Neuronal stem cell (in vitro differentiated cells): Measurements from ENCODE around the gene MANBA.

Experiments
- DNase-seq: peaks from one replicate; pipeline ENCODE4 v3.0.0-alpha.2; 2013; ENCODE audit warnings: low spot score
- H2AFZ ChIP-seq: one replicate; pipeline ENCODE4 v1.6.1; 2013; ENCODE audit warnings: mild to moderate bottlenecking, low read length, inconsistent platforms
- H2AK5ac ChIP-seq: 2 replicates; pipeline ENCODE4 v1.6.1; 2013; ENCODE audit warnings: low read depth, mild to moderate bottlenecking, inconsistent platforms, low read length, moderate library complexity, mixed read lengths
- H2BK120ac ChIP-seq: 2 replicates; pipeline ENCODE4 v1.6.1; 2013; ENCODE audit warnings: low read depth, mild to moderate bottlenecking, inconsistent platforms, low read length, moderate library complexity, mixed read lengths
- H2BK12ac ChIP-seq: one replicate; pipeline ENCODE4 v1.6.1; 2013; ENCODE audit warnings: low read length, inconsistent platforms
- H2BK15ac ChIP-seq: 2 replicates; pipeline ENCODE4 v1.6.1; 2013; ENCODE audit warnings: mild to moderate bottlenecking, low read length, inconsistent platforms, mixed read lengths
- H2BK5ac ChIP-seq: one replicate; pipeline ENCODE4 v1.6.1; 2013; ENCODE audit warnings: inconsistent platforms, mild to moderate bottlenecking, low read length, moderate library complexity
- H3K14ac ChIP-seq: one replicate; pipeline ENCODE4 v1.6.1; 2013; ENCODE audit warnings: low read length, inconsistent platforms
- H3K18ac ChIP-seq: 2 replicates; pipeline ENCODE4 v1.6.1; 2013; ENCODE audit warnings: low read length, inconsistent platforms
- H3K23ac ChIP-seq: 2 replicates; pipeline ENCODE4 v1.6.1; 2013; ENCODE audit warnings: low read depth, mild to moderate bottlenecking, mixed read lengths, low read length, inconsistent platforms; ENCODE audit not compliant: poor library complexity
- H3K27ac ChIP-seq: replicated peaks from 3 replicates; pipeline ENCODE4 v1.5.1; 2013; ENCODE audit warnings: low read length, inconsistent platforms
- H3K27me3 ChIP-seq, 3 experiments: 2 replicates each; pipeline ENCODE4 v1.6.1; 2013; ENCODE audit warnings: low read length in 3 of 3, mild to moderate bottlenecking in 2 of 3, inconsistent platforms in 1 of 3, low read depth in 1 of 3, mixed read lengths in 1 of 3, moderate library complexity in 1 of 3; ENCODE audit not compliant: control insufficient read depth in 3 of 3, insufficient read depth in 3 of 3
- H3K36me3 ChIP-seq, 2 donors: replicated peaks in 1 of 2; 2 replicates each; pipeline ENCODE4 v1.6.1; 2013; ENCODE audit warnings: low read length in 2 of 2; ENCODE audit not compliant: control insufficient read depth in 2 of 2, insufficient read depth in 2 of 2
- H3K4ac ChIP-seq: 2 replicates; pipeline ENCODE4 v1.6.1; 2013; ENCODE audit warnings: inconsistent platforms, mild to moderate bottlenecking, low read length, moderate library complexity
- H3K4me1 ChIP-seq, 2 donors: 1 replicate in 1 of 2; 2 replicates in 1 of 2; pipeline ENCODE4 v1.6.1; 2013; ENCODE audit warnings: low read length in 2 of 2, low read depth in 1 of 2; ENCODE audit not compliant: control insufficient read depth in 2 of 2, insufficient read depth in 1 of 2
- H3K4me2 ChIP-seq: one replicate; pipeline ENCODE4 v1.6.1; 2013; ENCODE audit warnings: mild to moderate bottlenecking, low read length, inconsistent platforms; ENCODE audit not compliant: insufficient read depth, poor library complexity, severe bottlenecking
- H3K4me3 ChIP-seq, 2 donors: 2 replicates each; pipeline ENCODE4 v1.5.1; 2013; ENCODE audit warnings: low read length in 2 of 2, mild to moderate bottlenecking in 2 of 2, inconsistent platforms in 1 of 2, moderate library complexity in 1 of 2
- H3K79me1 ChIP-seq: one replicate; pipeline ENCODE4 v1.6.1; 2013; ENCODE audit warnings: low read depth, mild to moderate bottlenecking, inconsistent platforms, low read length, moderate library complexity
- H3K9ac ChIP-seq: one replicate; pipeline ENCODE4 v1.6.1; 2013; ENCODE audit warnings: mild to moderate bottlenecking, low read depth, low read length, inconsistent platforms; ENCODE audit not compliant: poor library complexity
- H3K9me3 ChIP-seq, 2 donors: replicated peaks in 1 of 2; 2 replicates each; pipeline versions ENCODE3 to v1.6.1; 2013; ENCODE audit warnings: low read length in 2 of 2, mild to moderate bottlenecking in 2 of 2, inconsistent platforms in 1 of 2, low read depth in 1 of 2, mixed read lengths in 1 of 2, moderate library complexity in 1 of 2; ENCODE audit not compliant: control insufficient read depth in 2 of 2, insufficient read depth in 1 of 2
- H4K8ac ChIP-seq: one replicate; pipeline ENCODE4 v1.6.1; 2013; ENCODE audit warnings: low read depth, mild to moderate bottlenecking, inconsistent platforms, low read length, moderate library complexity
- H4K91ac ChIP-seq: one replicate; pipeline ENCODE4 v1.6.1; 2013; ENCODE audit warnings: low read length, low read depth, mild to moderate bottlenecking, inconsistent platforms; ENCODE audit not compliant: poor library complexity
- WGBS, 2 donors: extraction: QIAGEN DNeasy Blood & Tissue Kit; methylation state at CpG; one replicate each; pipeline ENCODE4 v1.1.7; 2013; ENCODE audit warnings: missing lambda C conversion rate in 2 of 2, mixed read lengths in 1 of 2; ENCODE audit not compliant: insufficient read length in 2 of 2, insufficient replicate concordance in 1 of 2; ENCODE audit errors: extremely low coverage in 2 of 2; 5-methylcytosine and 5-hydroxymethylcytosine counted together

Gene MANBA

DNA sequence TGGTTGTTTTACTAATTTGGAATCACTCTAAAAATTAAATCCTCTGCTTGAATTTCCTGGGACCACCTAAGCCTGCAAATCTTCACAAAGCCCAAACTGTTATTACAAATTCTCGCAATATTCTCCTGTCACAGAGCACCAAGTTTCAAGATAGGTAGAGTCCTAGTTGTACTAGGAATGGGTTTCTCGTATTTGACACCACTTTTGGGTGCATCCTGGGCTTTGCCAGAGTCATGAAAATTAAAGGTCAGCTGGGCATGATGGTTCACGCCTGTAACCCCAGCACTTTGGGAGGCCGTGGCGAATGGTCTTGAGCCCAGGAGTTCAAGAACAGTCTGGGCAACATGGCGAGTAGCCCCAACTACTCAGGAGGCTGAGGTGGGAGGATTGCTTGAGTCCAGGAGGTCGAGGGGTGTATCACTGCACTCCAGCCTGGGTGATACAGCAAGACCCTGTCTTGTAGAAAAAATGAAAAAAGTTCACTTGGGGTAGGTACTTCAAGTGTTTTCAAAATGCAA, 30.6 kb upstream of the MANBA start:
- no peak for DNase-seq
- Histone ChIP-seq H4K8ac (no peak overlapping the region), H3K4ac (no peak overlapping the region), H3K14ac (no peak overlapping the region), H2BK5ac (no peak overlapping the region), H3K79me1 (no peaks in the 10 kb centered on the region), H2AK5ac (no peak overlapping the region), H2BK120ac (no peak overlapping the region), H3K4me1 (no peaks in the 10 kb centered on the region), H2BK15ac (no peak overlapping the region), H3K9ac (no peak overlapping the region), H4K91ac (no peak overlapping the region), H3K18ac (no peak overlapping the region), H3K23ac (no peak overlapping the region), H3K27ac (no peak overlapping the region), H2BK12ac (no peak overlapping the region), H2AFZ (no peak overlapping the region), H3K27me3 (no peaks in the 10 kb centered on the region), H3K9me3 (peaks cover 0 to 10% of the 10 kb centered on the region in 2 donors), H3K4me3 (no peak overlapping the region), H3K36me3 (peaks cover 6 to 54% of the 10 kb centered on the region in 2 donors), H3K4me2 (no peak overlapping the region)
- WGBS, 2 donors, result no CpG with 5 or more reads among the region's 7 CpGs

DNA sequence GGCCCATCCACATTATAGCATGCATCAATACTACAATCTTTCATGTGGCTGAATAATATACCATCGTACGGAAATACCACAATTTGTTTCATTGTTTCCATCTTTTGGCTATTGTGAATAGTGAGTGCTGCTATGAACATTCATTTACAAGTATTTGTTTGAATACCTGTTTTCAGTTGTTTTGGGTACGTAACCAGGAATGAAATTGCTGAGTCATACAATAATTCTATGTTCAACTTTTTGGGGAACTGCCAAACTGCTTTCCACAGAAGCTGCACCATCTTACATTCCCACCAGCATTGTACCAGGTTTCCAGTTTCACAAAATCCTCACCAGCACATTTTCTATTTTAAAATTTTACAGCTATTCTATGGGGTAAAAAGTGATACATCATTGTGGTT, 28.5 kb upstream of the MANBA start:
- Histone ChIP-seq H3K4me3 (no peak overlapping the region), H3K36me3 (peaks cover 7 to 34% of the 10 kb centered on the region in 2 donors), H4K91ac (no peak overlapping the region), H2BK12ac (no peak overlapping the region), H2BK15ac (no peak overlapping the region), H3K18ac (no peak overlapping the region), H3K79me1 (no peaks in the 10 kb centered on the region), H3K27me3 (no peaks in the 10 kb centered on the region), H3K4me1 (no peaks in the 10 kb centered on the region), H3K27ac (no peak overlapping the region), H3K9me3 (peaks cover 0 to 10% of the 10 kb centered on the region in 2 donors), H3K14ac (no peak overlapping the region), H2AFZ (no peak overlapping the region), H3K4me2 (no peak overlapping the region), H2BK120ac (no peak overlapping the region), H2BK5ac (no peak overlapping the region), H3K23ac (no peak overlapping the region), H2AK5ac (no peak overlapping the region), H4K8ac (no peak overlapping the region), H3K4ac (no peak overlapping the region), H3K9ac (no peak overlapping the region)
- no peak for DNase-seq
- WGBS, 2 donors, result no CpG with 5 or more reads among the region's 3 CpGs

DNA sequence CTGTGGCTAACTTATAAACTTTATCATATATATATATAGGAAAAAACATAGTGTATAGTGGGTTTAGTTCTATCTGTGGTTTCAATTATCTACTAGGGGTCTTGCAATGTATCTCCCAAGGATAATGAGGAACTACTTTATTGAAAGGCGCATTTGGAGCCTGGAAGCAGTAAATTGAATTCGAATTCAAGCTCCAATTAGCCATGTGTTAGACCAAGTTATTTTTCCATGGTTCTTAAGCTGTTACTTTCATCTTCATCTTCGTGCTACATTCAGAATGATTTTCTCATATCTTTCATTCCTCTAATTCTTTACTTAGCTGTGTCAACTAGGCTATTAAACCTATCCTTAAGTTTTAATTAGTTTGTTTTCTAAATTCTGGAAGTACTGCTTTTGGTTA, 27.2 kb upstream of the MANBA start:
- H2BK5ac ChIP-seq, result no peak overlapping the region
- no peaks in the 10 kb centered on the region for H3K4me1 ChIP-seq
- no CpG with 5 or more reads among the region's 3 CpGs for WGBS, 2 donors
- H2AFZ ChIP-seq, result no peak overlapping the region
- H3K36me3 ChIP-seq, result peaks cover 7 to 20% of the 10 kb centered on the region in 2 donors
- no peak for DNase-seq
- no peak overlapping the region for H2AK5ac ChIP-seq
- H4K91ac ChIP-seq, result no peak overlapping the region
- H3K23ac ChIP-seq, result no peak overlapping the region
- H3K27me3 ChIP-seq, result no peaks in the 10 kb centered on the region
- H3K9me3 ChIP-seq, result peaks cover 0 to 10% of the 10 kb centered on the region in 2 donors
- no peaks in the 10 kb centered on the region for H3K79me1 ChIP-seq
- no peak overlapping the region for H2BK120ac ChIP-seq
- H2BK12ac ChIP-seq, result no peak overlapping the region
- H3K4me3 ChIP-seq, result no peak overlapping the region
- H4K8ac ChIP-seq, result no peak overlapping the region
- no peak overlapping the region for H2BK15ac ChIP-seq
- H3K9ac ChIP-seq, result no peak overlapping the region
- H3K27ac ChIP-seq, result no peak overlapping the region
- no peak overlapping the region for H3K4ac ChIP-seq
- no peak overlapping the region for H3K4me2 ChIP-seq
- H3K14ac ChIP-seq, result no peak overlapping the region
- no peak overlapping the region for H3K18ac ChIP-seq

DNA sequence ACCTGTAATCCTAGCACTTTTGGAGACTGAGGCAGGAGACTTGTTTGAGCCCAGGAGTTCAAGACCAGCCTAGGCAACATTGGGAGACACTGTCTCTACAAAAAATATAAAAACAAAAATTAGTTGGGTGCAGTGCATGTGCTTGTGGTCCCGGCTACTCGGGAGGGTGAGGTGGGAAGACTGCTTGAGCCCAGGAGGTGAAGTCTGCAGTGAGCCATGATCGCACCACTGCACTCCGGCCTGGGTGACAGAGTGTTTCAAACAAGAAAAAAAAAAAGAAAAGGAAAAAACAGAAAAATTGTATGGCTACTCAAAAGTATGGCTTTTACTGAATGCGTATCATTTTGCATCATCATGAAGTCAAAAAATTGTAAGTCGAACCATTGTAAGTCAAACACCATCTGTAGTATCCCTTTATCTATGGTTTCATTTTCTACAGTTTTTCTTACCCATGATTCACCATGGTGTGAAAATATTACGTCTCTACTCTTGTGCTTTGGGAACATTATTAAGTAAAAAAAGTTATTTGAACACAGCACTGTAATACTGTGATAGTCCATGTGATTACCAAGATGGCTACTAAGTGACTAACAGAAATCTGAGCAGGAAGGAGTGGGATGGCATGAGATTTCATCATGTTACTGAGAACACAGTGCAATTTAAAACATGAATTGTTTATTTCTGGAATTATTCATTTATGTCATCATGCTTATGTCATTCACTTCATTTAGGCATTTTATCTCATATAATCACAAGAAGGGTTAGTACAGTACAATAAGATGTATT, 26.5 kb upstream of the MANBA start:
- Histone ChIP-seq H3K23ac (no peak overlapping the region), H2AK5ac (no peak overlapping the region), H2BK15ac (no peak overlapping the region), H3K9ac (no peak overlapping the region), H3K4me2 (no peak overlapping the region), H4K8ac (no peak overlapping the region), H3K9me3 (peaks cover 0 to 7% of the 10 kb centered on the region in 2 donors), H3K36me3 (peaks cover 5 to 13% of the 10 kb centered on the region in 2 donors), H3K79me1 (no peaks in the 10 kb centered on the region), H3K4ac (no peak overlapping the region), H4K91ac (no peak overlapping the region), H3K27ac (no peak overlapping the region), H3K4me1 (no peaks in the 10 kb centered on the region), H2BK12ac (no peak overlapping the region), H3K18ac (no peak overlapping the region), H2BK120ac (no peak overlapping the region), H2BK5ac (no peak overlapping the region), H2AFZ (no peak overlapping the region), H3K27me3 (no peaks in the 10 kb centered on the region), H3K14ac (no peak overlapping the region), H3K4me3 (no peak overlapping the region)
- DNase-seq, result no peak
- no CpG with 5 or more reads among the region's 7 CpGs for WGBS, 2 donors
